OCI-M2 (cell line): ENCODE measurements around the gene NYNRIN.

ENCODE experiments used
- DNase-seq: peaks from one replicate; lab custom pipeline; 2025; ENCODE audit not compliant: unreplicated experiment; lab: John Stamatoyannopoulos, UW

NYNRIN gene

GRCh38 chr14:24390701-24391468 is 7.9 kb upstream of the NYNRIN start:
- no peak for DNase-seq

- no peak for DNase-seq
Observed at GRCh38 chr14:24392325-24393091, 6.3 kb upstream of the NYNRIN start.

GRCh38 chr14:24394275-24394674 is 4.5 kb upstream of the NYNRIN start:
- DNase-seq, result no peak

GRCh38 chr14:24395609-24396582 is 2.9 kb upstream of the NYNRIN start:
- DNase-seq, result no peak

GRCh38 chr14:24397639-24398292 is 1.0 kb upstream of the NYNRIN start:
- DNase-seq, result no peak

- DNase-seq, result no peak
Observed at GRCh38 chr14:24398293-24398652, 530 bp upstream of the NYNRIN start.

- DNase-seq, result no peak
Observed at GRCh38 chr14:24399447-24399822, 632 bp downstream of the NYNRIN start.

- DNase-seq, result no peak
Observed at GRCh38 chr14:24399999-24400718, 1.4 kb downstream of the NYNRIN start.

- DNase-seq, result no peak
Observed at GRCh38 chr14:24401810-24402702, 3.3 kb downstream of the NYNRIN start.

- no peak for DNase-seq
Observed at GRCh38 chr14:24403294-24403998, 4.6 kb downstream of the NYNRIN start.

GRCh38 chr14:24404814-24405213 is 6.0 kb downstream of the NYNRIN start:
- no peak for DNase-seq

GRCh38 chr14:24406416-24406815 is 7.6 kb downstream of the NYNRIN start:
- DNase-seq, result no peak

GRCh38 chr14:24407608-24408325 is 9.0 kb downstream of the NYNRIN start:
- no peak for DNase-seq

GRCh38 chr14:24408764-24409163 is 10.0 kb downstream of the NYNRIN start:
- DNase-seq, result no peak

GRCh38 chr14:24409192-24409591 is 10.4 kb downstream of the NYNRIN start:
- DNase-seq, result no peak

GRCh38 chr14:24409956-24410355 is 11.2 kb downstream of the NYNRIN start:
- DNase-seq, result no peak

- DNase-seq, result no peak
Observed at GRCh38 chr14:24411443-24412389, 12.9 kb downstream of the NYNRIN start.
